ENCODE results near the gene CAMTA1. TPM values are rescaled to one million over a fixed set of nuclear protein-coding genes. Genes with fewer than 3 reads are reported as not detected.

The CAMTA1 gene
- total RNA-seq, 5 donors from 2014 or later (not counting 1 experiment from before 2014, with no cell fraction given), result 29.7 to 37.4 (median 34.6) TPM

- CTCF ChIA-PET, result no interaction called here
- ATAC-seq (replicated peaks in 1 of 4) (no peak), DNase-seq (no peak)
- POLR2A ChIA-PET, result no interaction called here
- Mint-ChIP-seq H3K27ac (no peak overlapping the region), H3K36me3 (no peaks in the 10 kb centered on the region), H3K4me3 (no peak overlapping the region), H3K4me1 (no peaks in the 10 kb centered on the region), H3K9me3 (peaks cover 0 to 9% (median 0%) of the 10 kb centered on the region in 3 donors), H3K27me3 (peaks cover 8 to 22% of the 10 kb centered on the region in 2 donors)
- Histone ChIP-seq H3K27ac (ENCODE audit: low read length) (no peak overlapping the region), H3K4me3 (ENCODE audit: control insufficient read depth in 1 of 2, extremely low read depth in 1 of 2, low read length in 1 of 2) (no peak overlapping the region), H3K27me3 (replicated peaks in 1 of 2; ENCODE audit: control insufficient read depth in 2 of 2, extremely low read depth in 1 of 2, insufficient read depth in 2 of 2, low read length in 1 of 2) (no peaks in the 10 kb centered on the region), H3K36me3 (ENCODE audit: control insufficient read depth in 2 of 2, extremely low read depth in 1 of 2, insufficient read depth in 1 of 2, low read length in 1 of 2) (no peaks in the 10 kb centered on the region), H3K4me1 (ENCODE audit: control insufficient read depth in 1 of 2, extremely low read depth in 1 of 2, insufficient read depth in 2 of 2, low read length in 2 of 2) (no peaks in the 10 kb centered on the region), H3K9me3 (no peaks in the 10 kb centered on the region)
- 72% methylated on average over 6 of the region's 8 CpGs for whole genome bisulfite sequencing (ENCODE audit: insufficient coverage)
Measured at GRCh38 chr1:7186382-7187111, 401.3 kb downstream of the CAMTA1 start.

- Histone ChIP-seq H3K27me3 (replicated peaks in 1 of 2; ENCODE audit: control insufficient read depth in 2 of 2, extremely low read depth in 1 of 2, insufficient read depth in 2 of 2, low read length in 1 of 2) (no peaks in the 10 kb centered on the region), H3K4me1 (ENCODE audit: control insufficient read depth in 1 of 2, extremely low read depth in 1 of 2, insufficient read depth in 2 of 2, low read length in 2 of 2) (no peaks in the 10 kb centered on the region), H3K36me3 (ENCODE audit: control insufficient read depth in 2 of 2, extremely low read depth in 1 of 2, insufficient read depth in 1 of 2, low read length in 1 of 2) (no peaks in the 10 kb centered on the region), H3K4me3 (ENCODE audit: control insufficient read depth in 1 of 2, extremely low read depth in 1 of 2, low read length in 1 of 2) (no peak overlapping the region), H3K27ac (ENCODE audit: low read length) (no peak overlapping the region), H3K9me3 (no peaks in the 10 kb centered on the region)
- no peak overlapping the region for H3K4me3 Mint-ChIP-seq
- WGBS (ENCODE audit: insufficient coverage), result 80% methylated on average over 1 of the region's 4 CpGs
- ChIA-PET CTCF (no interaction called here), POLR2A (no interaction called here)
- DNase-seq (no peak), ATAC-seq (replicated peaks in 1 of 4) (no peak)
- no peak overlapping the region for H3K27ac Mint-ChIP-seq
- peaks cover 0 to 9% (median 0%) of the 10 kb centered on the region in 3 donors for H3K9me3 Mint-ChIP-seq
- H3K4me1 Mint-ChIP-seq, result no peaks in the 10 kb centered on the region
- no peaks in the 10 kb centered on the region for H3K36me3 Mint-ChIP-seq
- peaks cover 8 to 21% of the 10 kb centered on the region in 2 donors for H3K27me3 Mint-ChIP-seq
Measured at GRCh38 chr1:7187112-7187493, 401.8 kb downstream of the CAMTA1 start.

DNA sequence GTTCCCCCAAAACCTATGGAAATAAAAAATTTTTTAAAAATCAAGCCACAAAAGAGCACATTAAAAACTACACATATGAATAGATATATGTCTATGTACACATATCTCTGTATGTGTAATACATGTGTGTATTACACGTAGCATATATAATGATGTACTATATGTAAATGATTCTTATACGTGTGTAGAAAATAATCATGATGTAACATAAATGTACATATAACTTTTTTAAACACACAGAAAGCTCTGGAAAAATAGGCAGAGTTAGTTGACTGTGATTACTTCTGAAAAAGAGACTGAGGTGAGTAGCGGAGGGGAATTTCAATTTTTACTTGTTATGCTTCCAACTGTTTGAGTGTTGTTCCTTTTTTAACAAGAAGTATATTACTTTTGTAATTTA lies 405.0 kb downstream of the CAMTA1 start:
- H3K27ac Mint-ChIP-seq, result no peak overlapping the region
- ATAC-seq (replicated peaks in 1 of 4) (no peak), DNase-seq (no peak)
- H3K27me3 Mint-ChIP-seq, result peaks cover 9 to 13% of the 10 kb centered on the region in 2 donors
- H3K4me3 Mint-ChIP-seq, result no peak overlapping the region
- H3K27me3 ChIP-seq (replicated peaks in 1 of 2; ENCODE audit: control insufficient read depth in 2 of 2, extremely low read depth in 1 of 2, insufficient read depth in 2 of 2, low read length in 1 of 2), result peaks cover 0 to 3% of the 10 kb centered on the region in 2 experiments
- no peaks in the 10 kb centered on the region for H3K4me1 Mint-ChIP-seq
- WGBS (ENCODE audit: insufficient coverage), result no CpG with 5 or more reads among the region's 3 CpGs
- no peaks in the 10 kb centered on the region for H3K4me1 ChIP-seq (ENCODE audit: control insufficient read depth in 1 of 2, extremely low read depth in 1 of 2, insufficient read depth in 2 of 2, low read length in 2 of 2)
- H3K36me3 ChIP-seq (ENCODE audit: control insufficient read depth in 2 of 2, extremely low read depth in 1 of 2, insufficient read depth in 1 of 2, low read length in 1 of 2), result no peaks in the 10 kb centered on the region
- POLR2A ChIA-PET, result no interaction called here
- CTCF ChIA-PET, result interaction anchor here in 1 of 2 donors (0.5 kb wide), 1 partner anchor 145 kb away, joined by 10 read pairs; no protein-coding TSS in a partner anchor
- no peak overlapping the region for H3K4me3 ChIP-seq (ENCODE audit: control insufficient read depth in 1 of 2, extremely low read depth in 1 of 2, low read length in 1 of 2)
- H3K9me3 Mint-ChIP-seq, result peaks cover 0 to 3% (median 0%) of the 10 kb centered on the region in 3 donors
- H3K9me3 ChIP-seq, result no peaks in the 10 kb centered on the region
- no peak overlapping the region for H3K27ac ChIP-seq (ENCODE audit: low read length)
- no peaks in the 10 kb centered on the region for H3K36me3 Mint-ChIP-seq

DNA sequence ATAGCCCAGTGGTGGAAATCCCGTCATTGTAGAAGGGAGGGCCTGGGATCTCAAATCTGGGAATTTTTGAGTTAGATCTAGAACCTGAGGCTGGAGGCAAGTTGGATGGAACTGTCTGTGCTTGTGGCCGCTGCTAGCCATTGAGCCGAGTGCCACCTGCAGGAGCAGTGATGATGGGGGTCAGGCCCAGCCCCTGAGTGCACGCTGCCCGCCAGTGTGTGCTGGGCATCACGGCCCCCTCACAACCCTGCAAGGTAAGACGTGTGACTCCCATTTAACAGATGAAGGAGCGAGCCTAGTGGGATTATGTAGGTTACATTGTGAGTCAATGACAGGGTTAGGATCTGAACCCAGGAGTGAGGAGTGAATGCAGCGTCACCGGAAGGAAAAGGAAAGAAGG lies 407.2 kb downstream of the CAMTA1 start:
- no peaks in the 10 kb centered on the region for H3K4me1 Mint-ChIP-seq
- CTCF ChIA-PET, result no interaction called here
- WGBS (ENCODE audit: insufficient coverage), result 80% methylated on average over 9 of the region's 10 CpGs

DNA sequence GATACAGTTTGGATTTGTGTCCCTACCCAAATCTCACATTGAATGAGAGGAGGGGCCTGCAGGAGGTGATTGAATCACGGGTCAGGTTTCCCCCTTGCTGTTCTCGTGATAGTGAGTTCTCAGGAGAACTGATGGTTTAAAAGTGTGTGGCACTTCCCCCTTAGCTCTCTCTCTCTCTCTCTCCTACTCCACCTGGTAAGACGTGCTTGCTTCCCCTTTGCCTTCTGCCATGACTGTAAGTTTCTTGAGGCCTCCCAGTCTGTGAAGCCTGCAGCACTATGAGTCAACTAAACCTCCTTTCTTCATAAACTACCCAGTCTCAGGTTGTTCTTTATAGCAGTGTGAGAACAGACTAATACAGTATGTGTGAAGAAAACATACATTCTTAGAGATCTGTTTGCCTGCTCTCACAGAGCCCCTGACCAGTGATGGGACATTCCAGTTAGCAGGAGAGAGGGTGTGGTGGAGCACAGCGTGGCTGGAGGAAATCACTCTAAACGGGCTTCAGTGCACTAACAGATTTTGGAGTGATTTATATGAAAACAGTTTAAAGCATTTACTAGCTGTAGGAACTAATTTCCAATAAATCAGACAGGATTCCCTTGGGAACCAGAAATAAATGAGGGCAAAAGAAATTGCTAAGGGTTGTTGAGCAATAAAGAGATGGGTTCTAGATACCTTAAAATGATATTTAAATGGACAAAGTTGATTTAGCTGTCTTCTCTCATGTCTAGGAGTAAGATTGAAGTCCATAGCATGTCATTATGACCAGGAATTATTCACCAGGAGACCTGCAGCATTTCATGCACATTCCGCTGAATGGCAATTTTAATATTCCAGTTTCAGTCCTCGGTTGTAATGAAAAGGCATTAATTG lies 411.0 kb downstream of the CAMTA1 start:
- H3K27ac ChIP-seq (ENCODE audit: low read length), result no peak overlapping the region
- Mint-ChIP-seq H3K4me3 (no peak overlapping the region), H3K36me3 (no peaks in the 10 kb centered on the region), H3K9me3 (no peaks in the 10 kb centered on the region), H3K27ac (no peak overlapping the region), H3K4me1 (no peaks in the 10 kb centered on the region), H3K27me3 (peaks cover 8 to 15% of the 10 kb centered on the region in 2 donors)
- H3K36me3 ChIP-seq (ENCODE audit: control insufficient read depth in 2 of 2, extremely low read depth in 1 of 2, insufficient read depth in 1 of 2, low read length in 1 of 2), result no peaks in the 10 kb centered on the region
- ChIA-PET CTCF (no interaction called here), POLR2A (no interaction called here)
- no peaks in the 10 kb centered on the region for H3K4me1 ChIP-seq (ENCODE audit: control insufficient read depth in 1 of 2, extremely low read depth in 1 of 2, insufficient read depth in 2 of 2, low read length in 2 of 2)
- H3K9me3 ChIP-seq, result no peaks in the 10 kb centered on the region
- DNase-seq (no peak), ATAC-seq (replicated peaks in 1 of 4) (no peak)
- no peak overlapping the region for H3K4me3 ChIP-seq (ENCODE audit: control insufficient read depth in 1 of 2, extremely low read depth in 1 of 2, low read length in 1 of 2)
- H3K27me3 ChIP-seq (replicated peaks in 1 of 2; ENCODE audit: control insufficient read depth in 2 of 2, extremely low read depth in 1 of 2, insufficient read depth in 2 of 2, low read length in 1 of 2), result peaks cover 0 to 10% of the 10 kb centered on the region in 2 experiments
- WGBS (ENCODE audit: insufficient coverage), result 82% methylated on average over 2 of the region's 7 CpGs

More for the DNA sequence above, 407.2 kb downstream of the CAMTA1 start:
- Histone ChIP-seq H3K36me3 (ENCODE audit: control insufficient read depth in 2 of 2, extremely low read depth in 1 of 2, insufficient read depth in 1 of 2, low read length in 1 of 2) (no peaks in the 10 kb centered on the region), H3K27me3 (replicated peaks in 1 of 2; ENCODE audit: control insufficient read depth in 2 of 2, extremely low read depth in 1 of 2, insufficient read depth in 2 of 2, low read length in 1 of 2) (peaks cover 0 to 3% of the 10 kb centered on the region in 2 experiments), H3K27ac (ENCODE audit: low read length) (no peak overlapping the region), H3K4me3 (ENCODE audit: control insufficient read depth in 1 of 2, extremely low read depth in 1 of 2, low read length in 1 of 2) (no peak overlapping the region), H3K4me1 (ENCODE audit: control insufficient read depth in 1 of 2, extremely low read depth in 1 of 2, insufficient read depth in 2 of 2, low read length in 2 of 2) (no peaks in the 10 kb centered on the region), H3K9me3 (no peaks in the 10 kb centered on the region)
- no peak for DNase-seq
- Mint-ChIP-seq H3K4me3 (no peak overlapping the region), H3K27ac (no peak overlapping the region), H3K9me3 (peaks cover 0 to 3% (median 0%) of the 10 kb centered on the region in 3 donors), H3K36me3 (no peaks in the 10 kb centered on the region), H3K27me3 (peaks cover 8 to 13% of the 10 kb centered on the region in 2 donors)
- ATAC-seq (replicated peaks in 1 of 4), result no peak
- POLR2A ChIA-PET, result interaction anchor here in 1 of 2 donors (0.6 kb wide), 1 partner anchor 43 kb away, joined by 5 read pairs; no protein-coding TSS in a partner anchor

DNA sequence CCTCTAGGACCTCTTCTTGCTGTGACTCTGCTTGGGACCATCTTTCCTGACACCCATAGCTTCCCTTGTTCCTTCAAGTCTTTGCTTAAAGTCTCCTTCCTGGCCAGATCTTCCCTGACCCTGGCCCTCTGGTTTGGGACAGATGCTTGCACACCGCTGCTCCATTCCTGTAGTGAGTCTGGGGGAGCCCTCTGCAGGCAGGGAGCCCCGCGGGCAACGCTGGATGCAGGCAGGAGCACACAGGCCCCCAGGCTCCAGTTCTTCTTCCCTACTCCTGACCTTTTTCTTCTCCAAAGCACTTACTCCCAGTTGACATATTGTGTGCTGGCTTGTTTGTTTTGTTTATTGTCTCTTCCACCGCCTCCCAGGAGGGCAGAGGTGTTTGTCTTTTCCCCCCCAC lies 413.4 kb downstream of the CAMTA1 start:
- no peak overlapping the region for H3K4me3 Mint-ChIP-seq
- no peaks in the 10 kb centered on the region for H3K36me3 ChIP-seq (ENCODE audit: control insufficient read depth in 2 of 2, extremely low read depth in 1 of 2, insufficient read depth in 1 of 2, low read length in 1 of 2)
- POLR2A ChIA-PET, result no interaction called here
- H3K4me3 ChIP-seq (ENCODE audit: control insufficient read depth in 1 of 2, extremely low read depth in 1 of 2, low read length in 1 of 2), result no peak overlapping the region
- no peak for DNase-seq
- peaks cover 0 to 5% (median 5%) of the 10 kb centered on the region in 3 donors for H3K9me3 Mint-ChIP-seq
- CTCF ChIA-PET, result no interaction called here
- peaks cover 0 to 7% of the 10 kb centered on the region in 2 experiments for H3K27me3 ChIP-seq (replicated peaks in 1 of 2; ENCODE audit: control insufficient read depth in 2 of 2, extremely low read depth in 1 of 2, insufficient read depth in 2 of 2, low read length in 1 of 2)
- peaks cover 0 to 2% (median 0%) of the 10 kb centered on the region in 3 donors for H3K4me1 Mint-ChIP-seq
- no peaks in the 10 kb centered on the region for H3K9me3 ChIP-seq
- H3K27ac ChIP-seq (ENCODE audit: low read length), result no peak overlapping the region
- no peaks in the 10 kb centered on the region for H3K36me3 Mint-ChIP-seq
- no peak for ATAC-seq (replicated peaks in 1 of 4)
- no peaks in the 10 kb centered on the region for H3K4me1 ChIP-seq (ENCODE audit: control insufficient read depth in 1 of 2, extremely low read depth in 1 of 2, insufficient read depth in 2 of 2, low read length in 2 of 2)
- H3K27ac Mint-ChIP-seq, result no peak overlapping the region
- peaks cover 3 to 9% of the 10 kb centered on the region in 2 donors for H3K27me3 Mint-ChIP-seq
- no CpG with 5 or more reads among the region's 5 CpGs for WGBS (ENCODE audit: insufficient coverage)

All from T-cell (primary cell).